Measurements from ENCODE around the gene HOXC6.
A peak's percentile ranks its signal among the peaks of the same experiment; 100 is the strongest.
"Not testable (repeated sequence)": the region's sequence is repeated elsewhere in the genome, so short reads cannot be mapped to it uniquely, and the experiment has no call there.

Gene HOXC6

DNA sequence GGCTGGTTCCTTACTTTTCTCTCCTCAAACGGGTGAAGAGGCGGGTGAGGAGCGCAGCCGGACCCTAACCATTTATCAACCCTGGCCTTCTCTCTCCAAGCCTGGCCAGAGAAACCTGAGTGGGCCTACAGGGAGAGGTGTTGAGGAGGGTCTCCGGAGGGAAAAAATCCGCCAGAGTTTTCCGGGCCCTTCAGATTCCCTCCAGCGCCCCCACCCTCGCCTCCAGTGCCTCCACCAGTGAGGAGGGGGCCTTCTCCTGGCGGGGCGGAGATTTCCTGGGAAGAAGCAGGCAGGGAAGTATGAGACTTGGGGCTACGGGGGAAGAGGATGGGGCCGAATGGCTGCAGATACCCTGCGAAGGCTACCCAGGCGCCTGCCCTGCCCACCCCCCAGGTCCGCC, 3.2 kb downstream of the HOXC6 start:
- no peak for DNase-seq

DNA sequence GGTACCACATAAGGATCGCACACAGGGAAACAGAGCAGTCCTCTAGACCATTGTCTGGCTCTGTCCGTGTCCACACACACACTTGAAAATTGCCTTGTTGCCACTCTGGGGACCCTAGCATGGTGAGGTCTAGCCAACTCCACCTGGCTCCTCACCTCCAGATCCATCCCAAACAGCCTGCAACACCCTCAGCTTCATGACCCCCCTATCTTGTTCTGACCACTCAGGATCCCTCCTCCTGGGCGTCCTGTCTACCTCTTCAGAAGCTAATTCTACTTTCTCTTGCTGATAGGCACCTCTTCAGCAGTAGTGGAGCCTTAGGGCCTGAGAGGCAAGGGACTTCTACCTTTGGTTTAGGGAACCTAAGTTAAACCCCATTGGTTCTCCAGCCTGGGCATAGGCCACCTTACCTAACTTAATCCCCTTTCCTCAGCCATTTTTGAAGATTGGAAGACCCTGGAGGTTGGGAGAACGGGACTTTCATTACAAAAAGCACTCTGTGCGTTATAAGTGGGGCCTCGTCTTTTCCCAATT, 3.9 kb downstream of the HOXC6 start:
- no peak for DNase-seq

DNA sequence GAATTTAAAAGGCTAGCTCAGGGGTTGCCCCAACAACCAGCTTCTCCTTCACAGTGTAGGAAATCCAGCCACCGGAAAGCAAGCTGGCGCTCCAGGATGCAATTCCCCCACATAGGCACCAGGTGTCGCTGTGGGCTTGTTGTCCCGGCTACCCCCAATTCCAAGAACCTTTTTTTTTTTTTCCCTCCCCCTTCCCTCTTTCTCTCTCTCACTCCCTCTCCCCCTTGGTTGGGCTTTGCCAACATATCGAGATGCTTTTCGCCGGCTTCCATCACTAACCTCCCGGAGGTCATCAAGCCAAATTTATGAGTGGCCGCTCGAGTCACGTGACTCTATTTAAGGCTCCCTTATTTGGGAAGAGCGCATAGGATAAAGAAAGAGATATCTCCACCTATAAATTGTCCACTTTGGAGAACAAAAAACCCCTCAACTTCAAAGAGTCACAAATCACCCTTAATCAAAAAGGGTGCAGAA, 4.4 kb downstream of the HOXC6 start, which contains the start of gene HOXC5:
TSS of gene HOXC5 (plus strand) at position 424 of the 474 bp plus-strand sequence. CDS start 73 bp downstream, outside the sequence.
- DNase-seq = peak; percentile 64

DNA sequence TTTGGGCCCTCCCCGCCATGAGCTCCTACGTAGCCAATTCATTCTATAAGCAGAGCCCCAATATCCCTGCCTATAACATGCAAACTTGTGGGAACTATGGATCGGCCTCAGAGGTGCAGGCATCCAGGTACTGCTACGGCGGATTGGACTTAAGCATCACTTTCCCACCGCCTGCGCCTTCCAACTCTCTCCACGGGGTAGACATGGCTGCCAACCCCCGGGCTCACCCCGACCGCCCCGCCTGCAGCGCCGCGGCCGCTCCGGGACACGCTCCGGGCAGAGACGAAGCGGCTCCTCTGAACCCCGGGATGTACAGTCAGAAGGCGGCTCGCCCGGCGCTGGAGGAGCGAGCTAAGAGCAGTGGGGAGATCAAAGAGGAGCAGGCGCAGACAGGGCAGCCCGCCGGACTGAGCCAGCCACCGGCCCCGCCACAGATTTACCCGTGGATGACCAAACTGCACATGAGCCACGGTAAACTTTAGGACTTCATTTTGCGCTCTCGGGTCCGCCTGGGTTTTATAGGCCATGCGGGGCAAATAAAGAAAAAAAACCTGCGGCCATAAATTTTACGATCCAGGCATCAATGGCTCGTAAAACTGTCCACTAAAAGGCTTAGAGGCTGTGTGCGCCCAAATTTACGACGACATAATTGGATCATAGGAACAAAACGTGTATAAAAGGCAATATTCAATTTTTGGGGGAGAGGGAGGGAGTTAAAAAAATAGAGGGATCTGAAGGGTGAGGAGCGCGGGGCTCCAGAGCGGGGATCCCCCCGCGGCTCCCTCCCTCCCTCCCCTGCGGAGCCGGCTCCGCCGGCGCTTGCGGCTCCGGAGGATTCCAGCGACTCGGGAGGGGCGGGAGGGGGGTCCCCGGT, 5.1 kb downstream of the HOXC6 start:
- DNase-seq = no peak

DNA sequence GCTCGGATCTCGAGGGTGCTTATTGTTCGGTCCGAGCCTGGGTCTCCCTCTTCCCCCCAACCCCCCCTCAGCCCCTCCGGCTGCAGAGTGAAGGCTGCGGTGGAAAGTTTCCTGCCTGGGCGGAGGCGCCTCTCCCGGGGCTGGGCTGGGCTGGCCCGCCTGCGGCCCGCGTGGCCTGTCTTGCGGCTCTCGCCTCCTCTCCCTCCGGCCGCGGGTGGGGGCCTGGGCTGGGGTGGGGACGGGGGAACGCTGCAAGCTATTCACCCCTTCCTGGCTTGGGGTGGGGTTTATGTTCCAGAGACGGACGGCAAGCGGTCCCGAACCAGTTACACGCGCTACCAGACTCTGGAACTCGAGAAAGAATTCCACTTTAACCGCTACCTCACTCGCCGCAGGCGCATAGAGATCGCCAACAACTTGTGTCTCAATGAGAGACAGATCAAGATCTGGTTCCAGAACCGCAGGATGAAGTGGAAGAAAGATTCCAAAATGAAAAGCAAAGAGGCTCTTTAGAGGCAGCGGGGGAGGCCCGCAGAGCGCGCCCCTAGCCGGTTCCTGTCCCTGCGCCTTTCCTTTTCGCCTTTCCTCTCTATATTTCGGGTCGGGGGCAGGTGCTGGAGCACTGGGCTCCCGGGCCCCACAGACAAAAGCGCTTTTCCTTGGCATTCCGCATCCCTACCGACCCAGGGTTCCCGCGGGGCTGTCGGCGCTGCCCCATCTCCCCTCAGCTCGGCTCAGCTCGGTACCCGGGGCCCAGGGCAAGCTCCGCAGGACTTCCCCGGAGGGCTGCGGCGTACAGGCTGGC, 5.9 kb downstream of the HOXC6 start:
- no peak for DNase-seq

DNA sequence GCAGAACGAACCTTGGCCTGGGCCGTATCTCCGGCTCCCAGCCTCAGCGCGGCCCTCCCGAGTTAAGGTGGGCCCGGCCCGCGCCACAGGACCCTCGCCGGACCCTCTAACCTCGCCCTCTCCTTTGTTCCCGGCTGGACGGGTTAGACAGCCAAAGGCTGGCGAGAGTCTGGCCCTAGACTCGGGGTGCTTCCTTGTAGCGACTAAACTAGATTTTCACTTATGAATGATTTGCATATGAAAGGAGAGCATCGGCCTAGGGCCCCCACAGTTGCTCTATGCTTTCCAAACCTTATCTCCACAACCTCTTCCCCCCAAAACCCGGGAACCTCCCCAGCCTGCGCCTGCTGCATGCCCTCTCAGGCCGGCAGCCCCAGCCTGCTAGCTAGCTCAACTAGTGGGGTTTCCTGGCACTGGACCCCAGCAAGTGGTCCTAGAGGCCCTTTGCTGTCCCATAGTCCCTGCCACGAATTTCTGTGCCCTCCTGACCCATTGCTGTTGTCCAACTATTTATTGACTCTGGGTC, 6.6 kb downstream of the HOXC6 start:
- DNase-seq = no peak

DNA sequence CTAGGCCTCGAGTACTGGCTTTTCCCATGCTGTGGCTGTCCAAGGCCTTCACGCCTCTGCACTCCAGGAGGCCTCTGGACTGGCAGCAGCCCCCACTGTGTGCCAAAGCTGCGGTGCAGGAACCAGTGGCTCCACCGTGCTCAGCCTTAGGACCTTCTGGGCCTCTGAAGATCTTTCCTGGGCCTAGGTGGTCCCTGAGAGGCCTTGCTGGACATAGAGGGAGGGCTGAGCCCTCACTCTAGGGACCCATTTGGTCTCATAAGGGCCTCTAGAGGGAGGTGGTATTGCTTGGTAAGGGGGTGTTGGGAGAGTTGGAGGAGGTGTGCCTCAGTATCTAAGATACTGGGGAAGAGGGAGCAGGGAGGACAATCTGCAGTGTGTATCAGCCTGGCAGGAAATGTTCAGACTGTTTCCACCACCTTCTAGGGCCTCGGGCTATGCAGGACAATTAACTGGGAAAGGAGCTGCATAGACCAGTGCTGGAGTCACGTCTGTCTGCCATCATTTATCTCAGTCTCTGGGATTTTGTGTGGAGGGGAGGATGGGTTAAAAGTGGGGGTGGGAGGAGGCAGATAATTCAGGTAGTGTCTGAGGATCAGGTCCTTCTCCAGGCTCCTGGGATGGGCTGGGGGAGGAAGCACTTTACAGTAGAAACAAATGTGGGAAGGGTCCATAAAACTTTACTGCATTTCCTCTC, 7.5 kb downstream of the HOXC6 start:
- DNase-seq = no peak

DNA sequence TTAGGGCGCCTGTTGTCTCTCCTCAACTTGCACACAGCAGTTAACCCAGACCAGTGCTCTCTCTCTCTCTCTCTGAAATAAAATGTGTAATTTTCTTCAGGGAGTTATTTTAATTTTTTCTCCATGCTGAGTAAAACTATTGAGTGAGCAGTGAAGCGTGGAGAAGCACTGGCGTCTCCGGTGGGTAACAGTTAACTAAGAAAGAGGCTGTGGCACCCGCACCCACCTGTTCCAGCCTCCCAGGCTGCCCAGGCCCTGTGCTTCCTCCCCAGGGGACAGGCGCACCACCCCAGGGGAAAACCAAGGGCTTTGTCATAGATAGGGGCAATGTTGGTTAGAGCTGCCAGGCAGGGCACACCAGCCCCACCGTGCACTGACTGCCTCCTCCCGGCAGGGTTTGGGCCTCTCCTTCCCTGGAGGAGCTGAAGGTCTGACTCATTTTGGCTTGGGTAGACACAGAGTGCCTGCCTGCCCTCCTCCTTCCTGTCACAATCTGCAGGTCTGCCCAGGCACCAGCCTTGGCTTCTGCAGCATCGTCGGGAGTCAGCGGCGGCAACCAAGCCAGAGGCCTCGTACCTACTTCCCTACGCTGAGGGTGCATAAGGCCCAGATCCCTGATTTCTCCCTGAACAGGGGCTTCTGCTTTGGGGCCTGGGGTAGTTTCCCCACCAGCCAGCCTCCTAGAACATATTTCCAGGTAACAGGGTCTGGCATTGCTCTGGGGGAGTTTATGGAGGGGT, 8.6 kb downstream of the HOXC6 start:
- no peak for DNase-seq

DNA sequence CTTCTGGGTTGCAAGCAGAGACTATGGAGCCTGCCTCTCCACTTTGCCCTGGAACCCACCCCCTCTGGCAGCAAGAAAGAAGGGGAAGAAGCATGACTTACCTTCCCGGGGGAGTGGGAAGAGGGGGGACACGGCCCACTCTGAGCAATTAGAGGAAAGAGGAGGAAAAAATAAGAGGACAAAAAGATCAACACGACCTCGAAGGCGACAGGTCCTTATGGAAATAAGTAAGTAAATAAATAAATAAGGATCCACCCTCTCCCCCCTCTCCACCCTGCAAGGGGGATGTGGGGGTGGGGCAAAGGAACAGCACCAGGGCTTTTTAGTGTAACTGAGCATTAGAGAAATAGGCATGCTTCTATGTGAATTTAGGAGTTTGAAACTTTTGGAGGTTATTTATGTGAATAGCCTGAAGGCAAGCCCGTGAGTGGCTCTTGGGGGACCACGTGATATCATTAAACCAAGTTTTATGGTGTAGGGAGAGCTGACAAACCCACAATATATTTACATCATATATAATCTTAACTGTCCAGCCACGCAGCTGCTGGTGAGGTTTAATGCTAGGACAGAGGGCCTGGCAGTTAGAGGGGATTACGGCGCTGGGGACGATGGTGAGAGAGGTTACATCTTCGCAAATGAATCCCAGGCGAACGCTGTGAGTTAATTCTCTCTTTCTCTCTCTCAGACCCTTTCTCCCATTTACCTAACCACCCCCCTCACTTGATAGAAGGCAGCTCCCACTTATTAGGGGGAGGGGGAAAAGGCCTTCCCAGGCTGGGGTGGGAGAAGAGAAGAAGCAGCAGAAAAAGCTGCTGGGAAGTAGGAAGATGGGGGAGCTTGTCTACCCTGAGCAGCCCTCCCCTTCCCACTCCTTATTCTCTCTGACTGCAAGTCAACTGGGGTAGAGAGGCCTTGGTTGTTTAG, 9.4 kb downstream of the HOXC6 start:
- no peak for DNase-seq

DNA sequence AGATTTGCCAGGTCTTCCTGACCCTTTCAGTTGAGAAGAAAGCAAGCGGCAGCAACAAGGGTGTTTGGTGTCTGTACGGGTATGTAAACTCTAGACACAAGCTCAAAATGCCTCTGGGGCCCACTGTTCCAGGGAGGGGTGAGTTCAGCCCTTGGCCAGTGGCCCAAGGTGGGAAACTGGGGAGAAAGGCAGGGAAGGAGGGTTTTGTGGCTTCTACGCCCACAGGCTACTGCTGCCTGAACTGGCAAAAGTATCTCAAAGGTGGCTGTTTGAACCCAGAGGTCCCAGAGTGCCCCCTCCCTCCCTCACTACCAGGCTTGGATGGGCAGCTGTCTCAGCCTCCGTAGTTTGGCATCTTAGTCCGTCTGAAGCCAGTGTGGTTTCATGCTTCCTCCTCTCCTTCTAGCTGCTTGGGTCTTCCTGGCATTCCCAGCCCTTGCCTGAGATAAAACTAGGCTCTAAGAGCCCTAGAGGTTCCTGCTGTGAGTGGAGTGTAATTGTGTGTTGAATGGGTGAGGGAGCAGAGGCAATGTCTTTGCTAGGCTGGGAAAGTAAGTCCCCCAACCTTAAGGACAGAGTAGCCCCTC, 10.1 kb downstream of the HOXC6 start:
- DNase-seq = no peak

DNA sequence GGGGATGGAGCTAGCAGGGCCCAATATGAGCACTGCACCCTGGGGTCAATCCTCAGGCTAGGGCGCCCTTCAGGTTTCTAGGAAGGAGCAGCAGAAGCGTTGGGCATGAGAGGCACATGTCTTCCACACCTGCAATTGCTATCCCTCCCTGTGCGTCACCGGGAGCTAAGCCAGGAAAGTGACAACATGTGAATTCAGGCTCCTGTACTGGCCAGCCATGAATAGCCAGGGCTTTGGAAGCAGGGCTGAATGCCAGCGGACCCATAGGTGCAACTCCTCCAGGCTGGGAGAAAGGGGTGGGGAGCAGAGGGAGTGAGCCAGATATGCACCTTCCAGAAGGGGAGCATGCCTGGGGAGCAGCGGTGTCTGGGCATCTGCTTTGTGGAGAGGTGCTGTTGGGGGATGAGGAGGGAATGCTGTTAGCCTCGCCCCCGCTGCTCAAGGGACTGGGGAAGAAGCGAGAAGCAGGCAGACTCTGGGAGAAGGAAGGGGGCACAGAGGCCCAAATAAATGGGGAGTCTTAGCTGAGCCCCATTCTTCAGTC, 10.7 kb downstream of the HOXC6 start:
- DNase-seq = no peak

DNA sequence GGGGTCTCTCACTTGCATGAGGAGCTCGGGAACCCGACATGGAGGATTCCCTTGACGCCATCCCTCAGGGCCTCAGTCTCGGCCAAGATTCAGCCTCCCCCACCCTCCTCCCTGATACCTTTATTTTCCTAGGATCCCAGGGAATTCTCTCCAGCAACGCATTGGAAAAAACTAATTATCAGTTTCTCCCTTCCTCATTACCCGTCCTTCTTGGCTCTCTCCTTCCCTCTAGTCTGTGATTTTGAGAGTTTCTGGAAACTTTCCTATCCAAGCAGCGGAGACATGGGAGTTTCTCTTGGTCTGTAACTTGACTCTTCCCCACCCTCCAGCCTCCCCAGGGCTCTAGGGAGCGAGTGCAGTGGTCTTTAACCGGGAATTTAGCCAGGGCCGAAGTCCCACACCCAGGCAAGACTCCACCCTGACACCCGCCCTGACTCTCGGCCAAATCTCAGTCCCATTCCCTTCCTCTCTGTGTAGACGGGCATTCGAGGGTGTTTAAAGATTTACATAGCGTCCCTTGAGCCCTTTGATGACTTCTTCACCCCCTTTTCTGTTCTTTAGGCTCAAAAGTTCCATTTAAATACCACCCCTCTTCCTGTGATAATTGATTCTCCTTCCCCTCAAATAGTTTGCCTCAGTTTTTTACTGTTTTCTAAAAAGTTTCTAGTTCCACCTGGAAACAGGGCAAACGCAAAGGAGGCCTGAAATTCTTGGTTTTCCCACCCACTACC, 11.3 kb downstream of the HOXC6 start:
- no peak for DNase-seq

DNA sequence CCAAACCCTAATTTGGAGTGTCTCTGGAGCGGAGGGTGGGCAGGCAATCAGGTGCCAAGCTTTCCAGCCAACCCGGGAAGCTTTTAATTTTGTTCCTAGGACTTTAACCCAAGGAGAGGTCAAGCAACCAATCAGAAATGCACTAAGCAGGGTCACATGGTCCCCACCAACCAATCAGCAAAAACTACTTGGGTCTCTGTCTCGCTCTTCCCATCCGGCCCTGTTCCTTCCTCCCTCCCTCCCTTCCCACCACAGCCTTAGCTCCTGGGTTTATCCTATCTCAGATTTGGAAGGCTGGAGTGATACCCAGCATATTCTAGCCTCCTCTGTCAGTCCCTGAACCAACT, 11.9 kb downstream of the HOXC6 start:
- no peak for DNase-seq

DNA sequence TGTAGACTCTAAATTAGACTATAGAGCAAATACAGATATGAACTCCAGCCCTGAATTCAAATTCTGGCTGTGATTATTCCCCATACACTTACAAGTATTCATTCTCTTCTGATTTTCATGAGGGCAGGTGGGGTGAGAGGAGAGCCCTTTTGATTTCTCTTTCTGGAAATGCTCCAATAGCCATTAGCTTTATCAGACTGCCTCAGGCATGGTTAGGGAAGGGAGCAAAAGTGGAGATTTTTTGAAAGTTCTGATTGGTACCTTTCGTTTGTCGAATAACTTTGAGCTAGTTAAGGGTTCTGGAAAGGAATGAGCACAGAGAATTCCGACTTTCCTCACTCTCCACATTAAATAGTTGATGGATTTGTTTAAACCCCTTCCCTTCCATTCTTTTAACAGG, 12.4 kb downstream of the HOXC6 start:
- DNase-seq = no peak

DNA sequence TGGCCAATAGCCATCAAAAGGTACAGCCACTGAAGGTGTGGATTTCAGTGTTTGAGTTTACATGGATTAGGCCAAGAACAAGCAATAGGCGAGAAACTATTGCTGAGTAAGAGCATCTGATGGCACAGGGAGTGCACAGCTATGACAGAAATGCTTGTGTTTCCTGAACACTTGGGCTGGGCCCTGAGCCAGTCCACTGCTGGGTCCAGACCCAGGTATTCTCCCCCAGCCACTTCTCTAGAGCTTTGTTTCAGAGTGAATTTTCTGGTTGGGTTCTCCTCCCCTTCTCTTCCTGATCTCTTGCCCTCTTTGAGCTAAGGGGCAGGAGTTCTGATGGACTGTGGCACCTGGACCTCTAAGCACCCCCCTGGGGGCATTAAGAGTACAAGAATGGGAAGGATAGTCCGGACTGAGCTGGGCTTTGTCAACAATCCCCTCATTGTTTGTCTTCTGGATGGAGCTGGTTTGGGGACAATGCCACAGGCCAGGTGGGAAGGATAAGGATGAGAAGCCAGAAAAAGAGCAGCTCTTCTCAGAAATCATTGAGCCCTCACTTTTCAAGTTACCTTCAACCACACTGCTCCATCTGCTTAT, 13.0 kb downstream of the HOXC6 start:
- DNase-seq = no peak

DNA sequence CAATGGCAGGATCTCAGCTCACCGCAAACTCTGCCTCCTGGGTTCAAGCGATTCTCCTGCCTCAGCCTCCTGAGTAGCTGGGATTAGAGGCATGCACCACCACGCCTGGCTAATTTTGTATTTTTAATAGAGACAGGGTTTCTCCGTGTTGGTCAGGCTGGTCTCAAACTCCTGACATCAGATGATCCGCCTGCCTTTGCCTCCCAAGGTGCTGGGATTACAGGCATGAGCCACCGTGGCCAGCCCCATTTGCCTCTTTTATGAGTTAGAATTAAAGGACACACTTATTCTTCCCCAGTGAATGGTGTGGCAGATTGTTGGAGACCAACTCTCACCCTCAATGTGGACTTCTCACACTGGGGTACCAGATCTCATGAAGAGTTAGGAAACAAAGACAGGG, 13.8 kb downstream of the HOXC6 start:
- DNase-seq = not testable (repeated sequence)

DNA sequence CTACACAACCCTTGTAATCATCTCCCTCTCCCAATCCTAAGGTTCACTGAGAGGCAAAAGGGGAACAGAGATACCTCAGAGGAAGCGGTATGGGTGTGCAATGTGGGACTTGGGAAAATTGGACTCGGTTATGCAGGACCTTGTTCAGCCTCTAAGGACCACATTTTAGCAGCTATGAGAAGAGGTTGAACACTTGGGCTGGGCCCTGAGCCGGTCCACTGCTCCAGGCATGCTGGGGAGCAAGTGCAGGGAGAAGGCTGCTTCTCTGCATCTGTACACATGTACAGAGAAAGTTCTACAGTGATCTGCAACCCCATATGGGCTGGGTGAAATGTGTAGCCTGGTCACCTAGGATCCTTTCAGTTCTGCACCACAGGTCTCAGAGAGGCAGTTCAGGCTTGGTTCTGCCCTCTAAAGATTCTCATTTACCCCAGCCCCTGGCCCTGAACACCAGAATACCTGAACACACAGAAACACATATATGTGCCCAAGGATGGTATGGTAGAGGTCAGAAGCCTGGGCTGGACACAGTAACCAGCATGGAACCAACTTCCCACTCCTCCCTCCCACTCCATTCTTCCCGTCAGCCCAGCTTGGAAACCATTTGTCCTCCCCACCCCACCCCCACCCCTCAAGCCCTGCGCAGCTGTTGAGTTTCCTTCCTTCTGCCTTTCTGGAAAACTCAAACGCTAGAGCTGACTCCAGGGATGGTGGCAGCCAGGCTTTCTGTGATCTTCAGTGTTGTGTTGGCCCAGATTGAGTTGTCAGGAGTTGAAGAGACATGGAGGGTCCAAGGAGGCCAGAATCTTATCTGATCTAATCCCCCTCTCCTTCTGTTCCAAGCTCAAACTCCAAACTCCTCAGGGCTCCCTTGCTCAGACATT, 15.0 kb downstream of the HOXC6 start:
- no peak for DNase-seq

All from activated CD4-positive, alpha-beta T cell treated with anti-CD3 and anti-CD28 coated beads, Interleukin-2, Interleukin-6, amounts not matched to agents 100 ng/mL and 50 ng/mL, durations not matched to agents 16 hours and 8 hours (primary cell).